GM18526 (cell line): ENCODE results near the gene TMTC1.

ENCODE experiments used
- POLR2A ChIP-seq: IDR thresholded peaks from 3 replicates; pipeline ENCODE4 v1.6.1; 2011; ENCODE audit not compliant: insufficient read length; ENCODE audit errors: extremely low read depth

TMTC1 gene

GRCh38 chr12:29734305-29734704 lies 49.4 kb downstream of the TMTC1 start:
- no peak for TF ChIP-seq POLR2A

GRCh38 chr12:29733501-29733900 lies 50.2 kb downstream of the TMTC1 start:
- no peak for TF ChIP-seq POLR2A

- no peak for TF ChIP-seq POLR2A
Observed at GRCh38 chr12:29733060-29733459, 50.7 kb downstream of the TMTC1 start.

GRCh38 chr12:29732593-29732992 lies 51.1 kb downstream of the TMTC1 start:
- no peak for TF ChIP-seq POLR2A

- no peak for TF ChIP-seq POLR2A
Observed at GRCh38 chr12:29732191-29732590, 51.6 kb downstream of the TMTC1 start.

GRCh38 chr12:29731591-29731990 lies 52.2 kb downstream of the TMTC1 start:
- TF ChIP-seq POLR2A = no peak

- TF ChIP-seq POLR2A = no peak
Observed at GRCh38 chr12:29730481-29730880, 53.3 kb downstream of the TMTC1 start.

GRCh38 chr12:29728030-29728429 lies 55.7 kb downstream of the TMTC1 start:
- no peak for TF ChIP-seq POLR2A

- no peak for TF ChIP-seq POLR2A
Observed at GRCh38 chr12:29726741-29727348, 56.9 kb downstream of the TMTC1 start.

- TF ChIP-seq POLR2A = no peak
Observed at GRCh38 chr12:29726321-29726692, 57.4 kb downstream of the TMTC1 start.

GRCh38 chr12:29725587-29726320 lies 58.0 kb downstream of the TMTC1 start:
- TF ChIP-seq POLR2A = no peak

GRCh38 chr12:29722164-29722563 lies 61.6 kb downstream of the TMTC1 start:
- no peak for TF ChIP-seq POLR2A

- TF ChIP-seq POLR2A = no peak
Observed at GRCh38 chr12:29719381-29719780, 64.4 kb downstream of the TMTC1 start.

GRCh38 chr12:29717540-29718100 lies 66.1 kb downstream of the TMTC1 start:
- no peak for TF ChIP-seq POLR2A

- TF ChIP-seq POLR2A = no peak
Observed at GRCh38 chr12:29714966-29715365, 68.8 kb downstream of the TMTC1 start.

GRCh38 chr12:29713729-29714128 lies 70.0 kb downstream of the TMTC1 start:
- TF ChIP-seq POLR2A = no peak

GRCh38 chr12:29711381-29711780 lies 72.4 kb downstream of the TMTC1 start:
- no peak for TF ChIP-seq POLR2A

- no peak for TF ChIP-seq POLR2A
Observed at GRCh38 chr12:29710104-29710503, 73.6 kb downstream of the TMTC1 start.
